GM03348 (cell line): Measurements from ENCODE around the gene CTNNA3.
"Not testable (repeated sequence)": the region's sequence is repeated elsewhere in the genome, so short reads cannot be mapped to it uniquely, and the experiment has no call there.

Experiments
- DNase-seq: peaks from one replicate; pipeline ENCODE4 v3.0.0; 2012; ENCODE audit warnings: low spot score

The CTNNA3 gene

GRCh38 chr10:67246066-67246555, 449.9 kb downstream of the CTNNA3 start:
- no peak for DNase-seq

GRCh38 chr10:67242528-67242927, 453.5 kb downstream of the CTNNA3 start:
- DNase-seq, result no peak

- no peak for DNase-seq
Measured at GRCh38 chr10:67241451-67241850, 454.5 kb downstream of the CTNNA3 start.

- DNase-seq, result no peak
Measured at GRCh38 chr10:67239864-67240497, 456.0 kb downstream of the CTNNA3 start.

GRCh38 chr10:67230680-67231500, 465.1 kb downstream of the CTNNA3 start:
- DNase-seq, result not testable (repeated sequence)

- DNase-seq, result no peak
Measured at GRCh38 chr10:67225226-67225625, 470.8 kb downstream of the CTNNA3 start.

GRCh38 chr10:67224553-67224952, 471.4 kb downstream of the CTNNA3 start:
- DNase-seq, result no peak

- no peak for DNase-seq
Measured at GRCh38 chr10:67222934-67223333, 473.1 kb downstream of the CTNNA3 start.

GRCh38 chr10:67221939-67222494, 474.0 kb downstream of the CTNNA3 start:
- DNase-seq, result no peak

GRCh38 chr10:67211680-67212079, 484.3 kb downstream of the CTNNA3 start:
- no peak for DNase-seq

GRCh38 chr10:67207923-67208322, 488.1 kb downstream of the CTNNA3 start:
- DNase-seq, result not testable (repeated sequence)

GRCh38 chr10:67200913-67201564, 495.0 kb downstream of the CTNNA3 start:
- DNase-seq, result no peak

GRCh38 chr10:67175354-67175753, 520.6 kb downstream of the CTNNA3 start:
- DNase-seq, result no peak

- DNase-seq, result no peak
Measured at GRCh38 chr10:67173787-67174186, 522.2 kb downstream of the CTNNA3 start.

GRCh38 chr10:67171970-67172369, 524.0 kb downstream of the CTNNA3 start:
- DNase-seq, result no peak

GRCh38 chr10:67156239-67156638, 539.8 kb downstream of the CTNNA3 start:
- no peak for DNase-seq

GRCh38 chr10:67151471-67151870, 544.5 kb downstream of the CTNNA3 start:
- no peak for DNase-seq

GRCh38 chr10:67144530-67144929, 551.5 kb downstream of the CTNNA3 start:
- no peak for DNase-seq

- DNase-seq, result no peak
Measured at GRCh38 chr10:67141300-67141699, 554.7 kb downstream of the CTNNA3 start.

GRCh38 chr10:67140641-67141040, 555.4 kb downstream of the CTNNA3 start:
- DNase-seq, result no peak

- no peak for DNase-seq
Measured at GRCh38 chr10:67127441-67127840, 568.6 kb downstream of the CTNNA3 start.

GRCh38 chr10:67119651-67120050, 576.3 kb downstream of the CTNNA3 start:
- no peak for DNase-seq

- DNase-seq, result no peak
Measured at GRCh38 chr10:67115972-67116371, 580.0 kb downstream of the CTNNA3 start.
